Pons (tissue), 1 donor: ENCODE measurements around the gene TSC2.
"Not testable (repeated sequence)": the region's sequence is repeated elsewhere in the genome, so short reads cannot be mapped to it uniquely, and the experiment has no call there.

Experiments
- DNase-seq: peaks from one replicate; pipeline ENCODE4 v3.0.0-alpha.2; 2016; ENCODE audit warnings: low spot score

Gene TSC2

GRCh38 chr16:2086106-2086742 is 38.4 kb downstream of the TSC2 start:
- DNase-seq, result no peak

- DNase-seq, result no peak
Measured at GRCh38 chr16:2086812-2087747, 39.3 kb downstream of the TSC2 start.

GRCh38 chr16:2087748-2088631 is 40.2 kb downstream of the TSC2 start:
- DNase-seq, result no peak

- DNase-seq, result no peak
Measured at GRCh38 chr16:2088759-2089358, 41.1 kb downstream of the TSC2 start.

- DNase-seq, result no peak
Measured at GRCh38 chr16:2089706-2090480, 42.1 kb downstream of the TSC2 start.

- DNase-seq, result no peak
Measured at GRCh38 chr16:2090481-2090776, 42.6 kb downstream of the TSC2 start.

- DNase-seq, result no peak
Measured at GRCh38 chr16:2090777-2091546, 43.2 kb downstream of the TSC2 start.

- DNase-seq, result no peak
Measured at GRCh38 chr16:2091547-2092255, 43.9 kb downstream of the TSC2 start.

- no peak for DNase-seq
Measured at GRCh38 chr16:2092256-2092620, 44.5 kb downstream of the TSC2 start.

GRCh38 chr16:2092866-2093265 is 45.1 kb downstream of the TSC2 start:
- DNase-seq, result no peak

GRCh38 chr16:2093793-2094192 is 46.0 kb downstream of the TSC2 start:
- no peak for DNase-seq

- DNase-seq, result no peak
Measured at GRCh38 chr16:2095315-2095853, 47.6 kb downstream of the TSC2 start.

- no peak for DNase-seq
Measured at GRCh38 chr16:2095918-2096582, 48.3 kb downstream of the TSC2 start.

- no peak for DNase-seq
Measured at GRCh38 chr16:2096853-2097595, 49.2 kb downstream of the TSC2 start.

- not testable (repeated sequence) for DNase-seq
Measured at GRCh38 chr16:2097689-2098088, 49.9 kb downstream of the TSC2 start.

- DNase-seq, result not testable (repeated sequence)
Measured at GRCh38 chr16:2101581-2101980, 53.8 kb downstream of the TSC2 start.

GRCh38 chr16:2102471-2102870 is 54.7 kb downstream of the TSC2 start:
- DNase-seq, result no peak

GRCh38 chr16:2104464-2104863 is 56.7 kb downstream of the TSC2 start:
- not testable (repeated sequence) for DNase-seq
